OCI-LY7 (cell line): ENCODE data around the gene PCYT1A. TPM values are rescaled to one million over a fixed set of nuclear protein-coding genes. Genes with fewer than 3 reads are reported as not detected.

Experiments
- BruUV-seq: library from RNA; stranded (reverse); fragments of 400-500 nt; replicated peaks from 2 replicates; lab custom pipeline; 2021; lab: Mats Ljungman, UMichigan
- CTCF ChIA-PET: fragments of 300-600 bp; sonication (Branson Sonifier 250); formaldehyde crosslinking; loops from one replicate; lab custom pipeline; 2022; ENCODE audit warnings: antibody characterized with exemption; ENCODE audit not compliant: unreplicated experiment; lab: Charles Lee
- POLR2A ChIA-PET: fragments of 300-600 bp; sonication (Branson Sonifier 250); formaldehyde crosslinking; loops from one replicate; lab custom pipeline; 2022; ENCODE audit warnings: antibody characterized with exemption; lab: Charles Lee
- DNase-seq: peaks from one replicate; pipeline ENCODE4 v3.0.0-alpha.2; 2015; ENCODE audit warnings: low spot score
- H2AFZ ChIP-seq: fragments of 200-600 bp; sonication (generic), shearing (Covaris generic); 2 replicates; pipeline ENCODE4 v1.6.1; 2014; ENCODE audit warnings: mild to moderate bottlenecking, antibody characterized with exemption, low read length, moderate library complexity
- H3K27ac ChIP-seq: fragments of 200-600 bp; sonication (generic); 2 replicates; pipeline ENCODE4 v1.5.1; 2014; ENCODE audit warnings: mixed run types, low read depth, mild to moderate bottlenecking, moderate library complexity, low read length, inconsistent platforms; ENCODE audit not compliant: poor library complexity, severe bottlenecking
- H3K36me3 ChIP-seq: fragments of 200-600 bp; sonication (generic); 2 replicates; pipeline ENCODE4 v1.6.1; 2014; ENCODE audit warnings: mild to moderate bottlenecking, antibody characterized with exemption, low read length, moderate library complexity, mixed read lengths; ENCODE audit not compliant: insufficient read depth
- H3K4me1 ChIP-seq: fragments of 200-600 bp; sonication (generic); 2 replicates; pipeline ENCODE4 v1.5.1; 2014; ENCODE audit warnings: mild to moderate bottlenecking, low read length; ENCODE audit not compliant: insufficient read depth, poor library complexity, severe bottlenecking
- H3K4me2 ChIP-seq: fragments of 200-600 bp; sonication (generic); 2 replicates; pipeline ENCODE4 v1.6.1; 2014; ENCODE audit warnings: mild to moderate bottlenecking, low read length
- H3K4me3 ChIP-seq: fragments of 200-600 bp; sonication (generic); 2 replicates; pipeline ENCODE4 v1.5.1; 2014; ENCODE audit warnings: mild to moderate bottlenecking, low read depth, low read length; ENCODE audit not compliant: poor library complexity, severe bottlenecking
- H3K79me2 ChIP-seq: fragments of 200-600 bp; sonication (generic); 2 replicates; pipeline ENCODE4 v1.6.1; 2016; ENCODE audit warnings: low read depth, mild to moderate bottlenecking, low read length, moderate library complexity, mixed read lengths; ENCODE audit not compliant: insufficient read depth
- H3K9me2 ChIP-seq: fragments of 200-600 bp; sonication (generic); 2 replicates; pipeline ENCODE4 v1.6.1; 2016; ENCODE audit warnings: mild to moderate bottlenecking, low read length, mixed read lengths; ENCODE audit not compliant: insufficient read depth
- H3K9me3 ChIP-seq: fragments of 200-600 bp; sonication (generic); 2 replicates; pipeline ENCODE4 v1.6.1; 2014; ENCODE audit warnings: mild to moderate bottlenecking, mixed run types, low read length, mixed read lengths
- H4K20me1 ChIP-seq: fragments of 200-600 bp; sonication (generic); 2 replicates; pipeline ENCODE4 v1.6.1; 2014; ENCODE audit warnings: mild to moderate bottlenecking, antibody characterized with exemption, low read length, moderate library complexity, mixed read lengths; ENCODE audit not compliant: insufficient read depth
- EZH2phosphoT487 ChIP-seq: fragments of 200-600 bp; sonication (generic); IDR thresholded peaks from 2 replicates; pipeline ENCODE4 v1.6.1; 2018; ENCODE audit warnings: low read depth, borderline replicate concordance, mild to moderate bottlenecking, mixed run types, antibody characterized with exemption, low read length, moderate library complexity, mixed read lengths
- intact Hi-C: fragments of 100-400 bp; cut with micrococcal nuclease; formaldehyde crosslinking; loops from one replicate; pipeline ENCODE4 v1.10.0; 2022; ENCODE audit not compliant: unreplicated experiment
- total RNA-seq, 2 experiments: library from RNA; depleted of rRNA in 1 of 2; stranded (reverse); fragments of >200 nt in 1 of 2; shearing (Covaris generic) in 1 of 2; gene quantifications; 2 replicates each; pipeline ENCODE4 v1.2.3, GENCODE V29; 2014 to 2022
- TF ChIP-seq, protein P1 (sequence below): fragments of 200-600 bp; sonication (generic); conservative IDR thresholded peaks from 2 replicates; pipeline ENCODE4 v1.5.1; 2014; ENCODE audit warnings: mild to moderate bottlenecking, antibody characterized with exemption, low read length, moderate library complexity, mixed read lengths

The PCYT1A gene
- total RNA-seq, 2 experiments from 2014 or later, result 21.6 to 27.1 TPM

- Histone ChIP-seq H3K9me3 (no peaks in the 10 kb centered on the region), H3K79me2 (no peaks in the 10 kb centered on the region), H3K27ac (no peak overlapping the region), H4K20me1 (no peaks in the 10 kb centered on the region), H3K4me2 (peak overlapping the region; percentile 84), H3K36me3 (no peaks in the 10 kb centered on the region), H2AFZ (peak overlapping the region; percentile 85; the same call in 1 of the 2 replicates), H3K4me1 (peaks cover 13% of the 10 kb centered on the region), H3K9me2 (no peaks in the 10 kb centered on the region), H3K4me3 (peak overlapping the region; percentile 65)
- no TSS peak for BruUV-seq
- DNase-seq, result peak; percentile 65
- ChIA-PET POLR2A (no interaction called here), CTCF (no interaction called here)
- TF ChIP-seq EZH2phosphoT487, result no peak
- TF ChIP-seq, protein P1, sequence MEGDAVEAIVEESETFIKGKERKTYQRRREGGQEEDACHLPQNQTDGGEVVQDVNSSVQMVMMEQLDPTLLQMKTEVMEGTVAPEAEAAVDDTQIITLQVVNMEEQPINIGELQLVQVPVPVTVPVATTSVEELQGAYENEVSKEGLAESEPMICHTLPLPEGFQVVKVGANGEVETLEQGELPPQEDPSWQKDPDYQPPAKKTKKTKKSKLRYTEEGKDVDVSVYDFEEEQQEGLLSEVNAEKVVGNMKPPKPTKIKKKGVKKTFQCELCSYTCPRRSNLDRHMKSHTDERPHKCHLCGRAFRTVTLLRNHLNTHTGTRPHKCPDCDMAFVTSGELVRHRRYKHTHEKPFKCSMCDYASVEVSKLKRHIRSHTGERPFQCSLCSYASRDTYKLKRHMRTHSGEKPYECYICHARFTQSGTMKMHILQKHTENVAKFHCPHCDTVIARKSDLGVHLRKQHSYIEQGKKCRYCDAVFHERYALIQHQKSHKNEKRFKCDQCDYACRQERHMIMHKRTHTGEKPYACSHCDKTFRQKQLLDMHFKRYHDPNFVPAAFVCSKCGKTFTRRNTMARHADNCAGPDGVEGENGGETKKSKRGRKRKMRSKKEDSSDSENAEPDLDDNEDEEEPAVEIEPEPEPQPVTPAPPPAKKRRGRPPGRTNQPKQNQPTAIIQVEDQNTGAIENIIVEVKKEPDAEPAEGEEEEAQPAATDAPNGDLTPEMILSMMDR, result no peak
- intact Hi-C loops, result no loop called here
Measured at GRCh38 chr3:196207833-196208607, 79.5 kb downstream of the PCYT1A start.

GRCh38 chr3:196207159-196207832 is 80.2 kb downstream of the PCYT1A start:
- DNase-seq, result peak; percentile 20
- H3K36me3 ChIP-seq, result no peaks in the 10 kb centered on the region
- H3K4me1 ChIP-seq, result peaks cover 13% of the 10 kb centered on the region
- no peak overlapping the region for H3K4me2 ChIP-seq
- no TSS peak for BruUV-seq
- ChIA-PET CTCF (no interaction called here), POLR2A (no interaction called here)
- H2AFZ ChIP-seq, result no peak overlapping the region
- TF ChIP-seq, protein P1, result no peak
- no peak for TF ChIP-seq EZH2phosphoT487
- no peaks in the 10 kb centered on the region for H4K20me1 ChIP-seq
- no peaks in the 10 kb centered on the region for H3K9me2 ChIP-seq
- no peak overlapping the region for H3K4me3 ChIP-seq
- no peaks in the 10 kb centered on the region for H3K79me2 ChIP-seq
- no peak overlapping the region for H3K27ac ChIP-seq
- no peaks in the 10 kb centered on the region for H3K9me3 ChIP-seq
- intact Hi-C loops, result no loop called here
